Right forelimb (tissue), 1 donor: ENCODE results near the gene IL5RA.

Experiments used
- DNase-seq: peaks from one replicate; pipeline ENCODE4 v3.0.0-alpha.2; 2018

IL5RA gene, protein sequence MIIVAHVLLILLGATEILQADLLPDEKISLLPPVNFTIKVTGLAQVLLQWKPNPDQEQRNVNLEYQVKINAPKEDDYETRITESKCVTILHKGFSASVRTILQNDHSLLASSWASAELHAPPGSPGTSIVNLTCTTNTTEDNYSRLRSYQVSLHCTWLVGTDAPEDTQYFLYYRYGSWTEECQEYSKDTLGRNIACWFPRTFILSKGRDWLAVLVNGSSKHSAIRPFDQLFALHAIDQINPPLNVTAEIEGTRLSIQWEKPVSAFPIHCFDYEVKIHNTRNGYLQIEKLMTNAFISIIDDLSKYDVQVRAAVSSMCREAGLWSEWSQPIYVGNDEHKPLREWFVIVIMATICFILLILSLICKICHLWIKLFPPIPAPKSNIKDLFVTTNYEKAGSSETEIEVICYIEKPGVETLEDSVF

DNA sequence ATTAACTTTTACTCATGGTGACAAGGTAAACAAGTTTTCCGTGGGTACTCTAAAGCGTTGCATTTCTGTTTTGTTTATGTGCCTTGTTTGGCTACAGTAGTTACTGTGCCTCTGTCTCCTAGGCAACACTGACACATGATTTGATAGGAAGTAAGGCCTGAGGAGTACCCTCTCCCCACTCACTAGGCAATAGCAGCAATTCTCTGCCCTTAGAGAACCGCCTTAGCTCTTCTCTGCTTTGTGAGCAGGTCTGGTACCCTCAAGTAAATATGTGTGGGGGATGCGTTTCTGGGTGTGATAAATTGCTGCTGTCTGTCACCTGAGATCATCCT is at the start of gene IL5RA:
Gene IL5RA, minus strand, starts transcription at position 76 of the 332 bp plus-strand sequence. CDS start 5,390 bp downstream, outside the sequence.
- no peak for DNase-seq

DNA sequence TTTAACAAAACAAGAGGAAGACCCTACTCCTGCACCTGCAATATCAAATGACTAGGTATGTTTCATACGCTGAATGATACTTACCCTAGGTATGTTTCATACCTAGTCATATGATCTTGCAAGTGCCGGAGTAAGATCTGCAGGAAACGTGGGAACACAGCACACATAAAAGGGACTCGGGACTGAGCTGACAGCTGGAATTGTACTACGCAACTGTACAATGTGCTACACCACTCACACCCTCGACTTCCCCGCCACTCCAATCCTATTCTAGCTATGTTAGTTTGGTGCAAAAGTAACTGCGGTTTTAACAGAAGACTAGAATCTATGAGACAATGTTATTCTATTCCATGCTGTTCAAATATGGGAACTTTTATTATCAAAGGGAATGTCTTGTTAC is 47.3 kb upstream of the IL5RA start:
- no peak for DNase-seq

DNA sequence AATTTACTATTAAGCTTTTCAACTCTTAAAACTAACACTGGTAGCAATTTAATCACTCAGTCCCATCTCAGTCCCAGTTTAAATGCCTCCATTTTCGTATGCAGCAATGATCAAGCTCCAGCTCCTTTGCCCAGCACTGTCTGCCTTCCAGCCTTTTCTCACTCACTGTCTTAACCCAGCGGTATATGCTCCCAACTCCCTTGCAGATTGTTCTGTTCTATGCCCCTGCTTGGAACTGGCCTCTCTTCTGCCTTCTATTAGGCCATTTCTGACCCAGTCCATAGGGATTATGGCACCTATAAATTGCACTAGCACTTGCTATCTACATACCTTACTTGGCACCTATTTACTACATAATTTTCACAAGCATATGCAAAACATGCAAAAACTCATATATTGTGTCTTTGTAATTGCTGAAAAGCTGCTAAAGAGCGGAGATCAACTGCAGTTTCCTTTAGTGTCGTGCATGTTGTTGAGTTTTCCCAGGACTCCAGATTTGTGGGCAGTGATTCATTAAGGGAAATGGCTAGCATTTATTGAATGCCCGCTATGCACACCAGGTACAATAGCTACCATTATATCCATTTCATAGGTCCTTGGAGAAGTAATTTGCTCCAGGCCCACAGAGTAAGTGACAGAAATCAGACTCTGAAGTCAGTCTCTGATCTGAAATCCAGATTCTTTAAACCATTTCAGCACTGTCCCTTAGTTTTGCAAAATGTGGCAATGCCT is 44.9 kb upstream of the IL5RA start:
- DNase-seq: no peak

DNA sequence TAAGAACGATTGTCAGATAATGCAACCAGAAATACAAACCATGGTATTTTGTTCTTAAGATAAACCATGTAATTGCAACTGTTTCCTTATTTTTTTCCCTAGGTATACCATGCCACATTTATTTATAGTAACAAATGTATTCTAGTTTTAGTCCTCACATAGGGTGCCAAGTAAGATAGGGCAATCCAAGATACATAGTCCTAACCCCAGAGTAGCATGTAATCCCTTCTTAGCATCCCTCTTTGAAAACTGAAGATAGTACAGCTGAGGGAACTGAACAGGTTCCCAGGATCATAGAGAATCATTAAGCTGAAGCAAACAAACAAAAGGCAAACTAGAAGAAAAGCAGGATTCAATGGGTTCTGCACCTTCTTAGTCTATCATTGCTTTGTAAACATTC is 41.3 kb upstream of the IL5RA start:
- no peak for DNase-seq

DNA sequence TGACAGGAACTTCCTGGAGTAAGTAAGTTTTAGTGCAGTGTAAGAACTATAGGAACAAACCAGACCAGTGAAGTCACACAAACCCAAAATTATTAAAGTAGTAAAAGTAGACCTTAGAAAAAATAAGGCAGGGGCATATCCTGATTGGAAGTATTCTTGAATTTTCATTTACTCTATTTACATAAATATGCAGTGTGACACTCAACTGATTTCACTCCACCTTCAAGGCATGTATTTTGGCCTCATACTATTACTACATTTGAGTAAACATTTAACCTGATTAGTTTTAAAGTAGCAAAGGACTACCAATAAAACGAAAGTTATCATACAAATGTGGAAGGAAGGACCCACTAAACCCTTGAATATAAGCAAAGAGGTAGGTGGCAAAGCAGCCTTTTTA is 39.4 kb upstream of the IL5RA start:
- DNase-seq: no peak

DNA sequence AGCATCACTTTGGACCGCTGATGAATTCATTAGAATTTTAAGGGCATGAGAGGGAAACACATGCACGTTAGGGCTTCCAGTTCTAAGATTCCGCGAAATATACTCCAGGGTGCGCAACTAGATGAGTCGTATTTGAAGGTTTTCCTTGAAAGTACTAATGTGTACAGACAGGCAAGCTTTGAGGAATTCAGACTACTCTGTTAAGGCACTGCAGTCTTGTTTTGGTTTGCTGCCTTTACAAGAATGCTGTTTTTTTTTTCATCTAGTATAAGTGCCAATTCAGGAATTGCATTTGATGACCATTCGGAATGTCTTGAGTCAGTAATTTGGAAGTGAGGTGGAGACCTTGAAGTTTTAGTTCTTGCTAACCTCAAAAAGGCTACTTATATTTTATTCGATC is 35.7 kb upstream of the IL5RA start:
- DNase-seq: no peak

DNA sequence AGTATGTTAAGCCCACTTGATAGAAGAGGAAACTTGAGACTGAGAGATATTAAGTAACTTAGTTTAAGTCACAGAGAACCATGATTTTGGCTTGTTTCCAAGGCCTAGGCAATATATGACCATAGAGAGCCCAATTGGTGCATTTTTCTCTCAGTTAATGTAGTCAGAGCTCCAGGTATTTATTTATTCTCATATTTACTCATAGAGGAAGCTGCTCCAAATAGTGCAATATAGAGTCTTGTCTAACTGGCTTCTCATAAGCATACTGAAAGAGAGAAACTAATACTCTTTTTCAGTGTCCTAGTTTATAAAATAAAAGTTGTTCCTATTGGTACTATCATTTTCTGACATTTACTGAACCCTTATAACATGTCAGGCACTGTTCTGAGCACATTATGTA is 31.8 kb upstream of the IL5RA start:
- no peak for DNase-seq

DNA sequence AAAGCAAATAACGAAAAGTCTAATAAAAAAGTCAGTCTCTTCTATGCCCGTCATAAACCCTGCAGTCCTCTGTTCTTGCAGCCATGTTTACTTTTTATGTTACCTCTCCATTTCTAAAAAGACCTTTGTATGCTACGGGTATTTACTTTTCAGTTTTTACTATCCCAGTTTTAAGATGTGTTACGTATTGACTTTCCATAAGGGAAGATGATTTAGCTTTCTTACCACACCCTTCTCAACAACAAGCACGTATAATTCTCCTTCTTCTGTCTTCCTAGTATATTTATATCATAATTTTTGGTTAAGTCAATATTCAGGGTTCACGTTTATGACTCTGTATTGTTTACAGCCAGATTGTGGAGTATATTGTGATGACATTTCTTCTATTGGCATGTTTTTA is 27.4 kb upstream of the IL5RA start:
- DNase-seq: no peak

DNA sequence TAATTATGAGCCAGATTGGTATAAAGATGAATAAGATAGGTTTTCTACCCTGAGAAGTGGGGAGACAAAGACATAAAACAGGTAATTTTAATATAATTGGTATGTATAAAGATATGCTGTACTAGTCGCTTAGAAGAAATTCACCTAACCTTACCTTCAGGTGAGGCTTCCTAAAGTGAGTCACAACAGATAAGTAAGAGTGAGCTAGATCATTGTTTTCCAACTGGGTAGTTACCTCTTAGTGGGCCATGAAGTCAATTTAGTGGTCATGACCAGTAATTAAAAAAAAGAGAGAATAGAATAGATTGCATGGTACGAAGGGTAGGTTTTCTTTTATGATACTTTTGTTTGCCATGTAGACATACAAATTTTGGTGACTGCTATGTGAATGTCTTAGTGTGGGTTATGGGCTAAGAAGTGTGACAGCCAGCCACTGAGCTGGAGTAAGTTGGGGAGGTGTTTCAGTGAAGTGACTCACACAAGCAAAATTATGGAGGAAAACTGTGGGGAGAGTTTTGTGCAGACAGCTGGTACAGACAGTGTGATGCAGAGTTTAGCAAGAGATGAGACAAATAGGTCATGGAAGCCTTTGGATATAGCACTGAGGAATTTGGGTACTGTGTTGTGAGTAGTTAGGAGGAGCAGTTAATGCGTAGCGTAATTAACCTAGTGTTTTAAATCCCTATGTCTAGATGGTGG is 24.7 kb upstream of the IL5RA start:
- DNase-seq: no peak

DNA sequence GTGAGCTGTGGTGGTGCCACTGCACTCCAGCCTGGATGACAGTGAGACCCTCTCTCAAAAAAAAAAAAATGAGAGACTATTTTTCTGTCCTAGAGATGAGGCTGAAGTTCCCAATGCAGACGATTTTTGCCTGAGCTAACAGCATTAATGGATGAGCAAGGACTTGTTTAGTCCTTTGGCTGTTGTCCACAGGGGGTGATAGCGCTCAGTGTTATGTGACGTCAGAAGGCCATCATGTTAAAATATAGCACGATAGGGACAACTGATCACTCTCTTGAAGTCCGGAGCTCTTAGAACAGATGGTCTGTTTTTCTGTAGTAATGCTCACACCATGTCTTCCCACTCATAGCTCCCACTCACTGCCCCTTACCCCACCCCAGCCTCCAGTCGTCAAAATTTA is 23.3 kb upstream of the IL5RA start:
- DNase-seq: no peak

DNA sequence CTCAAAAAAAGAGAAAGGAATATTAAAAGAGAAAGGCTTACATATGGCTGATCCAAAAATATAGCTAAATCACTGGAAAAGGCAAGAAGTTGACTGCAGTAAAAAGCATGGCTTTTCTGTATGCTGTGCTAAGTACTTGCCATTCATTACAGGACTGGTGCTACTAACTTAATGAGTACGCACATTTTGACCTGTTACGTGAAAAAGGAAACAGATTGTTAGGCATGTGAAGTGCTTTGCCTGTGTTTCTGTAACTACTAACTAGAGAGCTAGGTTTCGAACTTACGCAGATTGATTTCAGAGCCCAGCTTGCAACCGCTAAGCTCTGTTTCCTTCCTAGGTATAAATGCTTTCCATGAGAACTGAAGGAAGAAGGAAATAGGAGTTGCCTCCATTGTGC is 19.4 kb upstream of the IL5RA start:
- DNase-seq: no peak

DNA sequence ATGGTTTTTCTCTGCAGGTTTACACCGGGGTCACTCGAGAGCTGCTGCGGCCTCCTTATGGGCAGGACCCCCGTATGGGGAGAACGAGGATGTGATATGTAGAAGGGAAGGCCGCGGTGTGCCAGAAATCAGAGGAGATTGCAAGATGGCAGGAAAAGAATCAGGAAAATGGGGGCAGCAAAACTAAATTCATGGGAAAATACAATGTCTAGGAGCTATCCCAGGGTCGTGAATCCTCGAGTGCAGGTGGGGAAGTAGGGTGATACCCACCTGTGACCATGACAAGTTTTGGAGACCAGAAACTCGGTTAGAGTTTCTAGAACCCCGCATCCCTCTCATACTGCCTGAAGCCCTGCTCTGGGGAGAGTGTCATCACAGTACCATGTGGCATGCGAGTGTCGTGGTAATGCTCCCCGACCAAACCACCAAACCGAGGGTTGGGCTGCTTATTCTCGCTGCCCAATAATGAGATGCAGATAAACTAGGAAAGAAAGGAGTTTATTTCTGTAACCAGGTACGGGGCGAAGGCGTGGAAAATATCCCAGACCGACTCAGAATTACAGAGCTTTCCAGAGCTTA is 17.3 kb upstream of the IL5RA start:
- no peak for DNase-seq

DNA sequence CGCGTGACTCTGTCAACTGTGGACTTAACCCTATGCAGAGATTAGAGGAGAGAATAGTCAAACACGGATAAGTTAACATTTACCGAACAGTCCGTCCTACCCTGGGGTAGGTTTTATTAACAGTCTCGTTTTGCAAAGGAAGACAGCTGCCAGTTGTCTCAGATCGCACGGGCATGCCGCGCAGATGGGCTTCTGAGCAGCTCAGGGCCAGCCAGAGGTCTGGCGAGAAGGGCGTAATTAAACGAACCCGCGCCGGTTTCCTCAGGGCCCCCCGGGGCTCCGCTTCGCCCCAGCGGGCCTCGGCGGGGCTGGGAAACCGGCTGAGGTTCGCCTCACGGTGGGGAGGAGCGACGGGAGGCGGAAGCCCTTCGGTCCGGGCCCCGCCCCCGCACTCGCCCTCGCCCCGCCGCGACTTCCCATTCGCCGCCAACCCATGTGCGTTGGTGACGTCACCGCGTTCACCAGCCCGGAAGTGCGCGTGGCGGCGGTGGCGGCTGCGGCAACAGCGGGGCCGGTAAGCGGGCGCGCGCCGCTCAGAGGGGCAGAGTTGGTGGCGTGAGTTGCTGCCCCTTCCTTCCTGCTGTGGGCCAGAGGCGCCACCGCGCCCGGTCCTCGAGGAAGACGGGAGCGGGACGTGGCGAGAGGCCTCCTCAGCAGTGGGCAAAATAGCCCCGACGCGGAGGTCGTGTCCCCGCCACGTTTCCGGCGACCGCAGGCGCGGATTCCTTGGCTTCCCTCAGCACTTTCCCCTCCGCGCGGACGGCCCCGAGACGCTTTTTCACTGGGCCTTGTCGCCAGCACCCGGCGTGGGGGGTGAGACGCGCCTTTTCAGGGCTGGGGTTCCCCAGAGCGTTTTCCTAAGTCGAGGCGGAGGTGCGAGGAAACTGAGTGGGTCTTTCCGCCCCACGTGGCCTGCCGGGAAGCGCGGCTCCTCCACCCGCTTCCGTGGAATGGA is 16.6 kb upstream of the IL5RA start, which contains the start of gene TRNT1:
Gene TRNT1, plus strand, starts transcription at position 464 of the 955 bp plus-strand sequence. CDS start 2,101 bp downstream, outside the sequence.
- DNase-seq: peak; percentile 97

DNA sequence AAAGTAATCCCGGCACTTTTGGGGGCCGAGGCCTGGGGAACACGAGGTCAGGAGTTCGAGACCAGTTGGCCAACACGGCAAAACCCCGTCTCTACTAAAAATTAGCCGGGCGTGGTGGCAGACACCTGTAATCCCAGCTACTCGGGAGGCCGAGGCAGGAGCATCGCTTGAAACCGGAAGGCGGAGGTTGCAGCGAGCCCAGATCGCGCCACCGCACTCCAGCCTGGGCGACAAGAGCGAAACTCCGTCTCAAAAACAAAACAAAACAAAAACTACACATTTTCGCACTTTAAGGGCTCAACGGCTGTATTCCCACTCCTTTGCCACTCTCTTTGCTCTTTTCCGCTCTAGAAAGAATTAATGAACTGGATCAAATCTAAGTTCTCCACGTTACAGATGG is 15.8 kb upstream of the IL5RA start:
- DNase-seq: peak; percentile 47

DNA sequence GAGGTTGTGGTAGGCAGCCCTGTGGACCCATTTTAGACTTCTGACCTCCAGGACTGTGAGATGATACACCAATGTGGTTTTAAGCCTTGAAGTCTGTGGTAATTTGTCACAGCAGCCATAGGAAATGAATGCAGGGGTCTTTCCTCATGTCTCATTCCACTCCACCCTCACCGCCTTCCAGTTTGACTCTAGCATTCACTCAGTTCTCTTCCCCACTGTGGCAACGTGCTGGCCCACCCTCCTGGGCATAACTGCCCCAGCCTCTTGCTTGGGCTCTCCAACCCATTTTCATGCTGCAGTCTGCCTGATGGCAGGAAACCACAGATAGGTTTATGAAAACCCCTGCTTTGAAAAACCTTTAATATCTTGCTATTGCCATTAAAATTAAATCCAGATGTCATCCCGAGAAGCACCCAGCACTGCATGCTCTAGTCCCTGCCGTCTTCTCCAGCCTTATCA is 9.2 kb upstream of the IL5RA start:
- DNase-seq: no peak

DNA sequence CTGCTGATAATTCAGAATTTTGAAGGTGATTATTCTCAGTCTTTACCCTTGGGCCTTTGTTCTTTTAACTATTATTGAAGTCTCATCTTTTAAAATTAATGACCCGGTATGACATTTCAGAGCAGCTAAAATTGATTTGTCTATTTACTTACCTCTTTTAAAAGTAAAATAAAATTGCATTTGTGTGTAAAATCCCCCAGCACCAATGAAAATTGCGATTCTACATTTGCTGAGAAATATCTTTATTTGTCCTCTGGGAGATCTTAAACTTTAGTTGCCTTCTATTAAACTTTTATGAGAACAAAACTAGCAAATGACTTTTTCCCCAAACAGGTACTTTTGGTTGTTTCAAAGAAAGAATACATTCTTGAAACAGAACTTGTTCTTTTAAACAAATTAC is 7.5 kb upstream of the IL5RA start:
- DNase-seq: no peak

DNA sequence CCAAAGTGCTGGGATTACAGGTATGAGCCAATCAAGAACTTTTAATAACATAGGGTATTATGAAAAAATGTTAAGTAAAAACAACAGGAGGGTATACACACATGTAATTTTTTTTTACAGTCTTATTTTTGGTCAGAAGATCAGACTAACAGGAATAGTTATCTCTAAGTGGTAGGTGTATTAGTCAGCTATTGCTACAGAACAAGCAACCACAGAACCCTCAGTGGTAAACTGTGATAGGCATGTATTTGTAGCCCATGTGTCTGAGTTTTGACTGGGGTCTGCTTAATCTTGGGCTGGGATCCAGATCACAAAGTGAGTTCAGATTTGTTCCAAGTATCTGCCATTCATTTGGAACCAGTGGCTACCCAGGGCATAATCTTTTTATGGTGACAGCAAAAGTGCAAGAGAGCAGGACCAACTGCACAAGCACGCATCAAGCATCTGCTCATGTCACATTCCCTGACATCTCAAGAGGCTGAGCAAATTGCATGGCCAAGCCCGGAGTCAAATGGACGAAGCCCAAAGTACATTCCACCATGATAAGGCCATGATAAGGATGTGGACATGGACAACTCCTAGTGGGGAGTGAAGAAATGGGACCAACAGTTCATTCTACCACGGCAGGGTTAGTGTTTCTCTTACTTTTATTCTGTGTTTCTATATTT is 3.0 kb upstream of the IL5RA start:
- no peak for DNase-seq

DNA sequence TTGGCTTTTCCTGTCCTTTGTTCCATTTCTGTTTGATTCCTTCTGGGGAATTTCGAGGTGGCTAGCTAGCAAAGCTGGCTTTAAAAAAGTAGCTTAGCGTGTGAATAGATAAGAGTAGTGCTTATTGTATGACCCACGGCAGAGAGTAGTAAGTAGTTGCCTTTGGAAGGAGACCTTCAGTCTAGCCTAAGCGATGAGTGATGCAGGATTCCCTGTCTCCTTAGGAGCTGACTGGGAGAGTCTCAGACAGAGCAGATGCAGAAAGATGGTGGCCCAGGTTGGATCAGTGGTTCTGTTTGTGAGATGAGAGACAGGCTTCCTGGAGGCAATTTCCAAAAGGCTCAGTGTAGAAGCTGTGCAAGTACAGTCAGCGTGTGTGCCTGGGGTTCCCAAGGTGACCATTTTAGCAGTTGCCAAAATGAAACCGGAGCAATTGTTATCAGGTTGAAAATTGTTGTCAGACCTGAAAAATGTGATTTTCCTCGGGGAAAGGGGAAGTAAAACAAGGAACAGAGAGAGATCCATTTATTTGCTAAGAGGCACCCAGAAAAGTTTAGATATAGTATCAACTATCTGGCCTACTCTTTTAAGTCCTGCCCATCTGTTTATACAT is 681 bp upstream of the IL5RA start:
- no peak for DNase-seq

DNA sequence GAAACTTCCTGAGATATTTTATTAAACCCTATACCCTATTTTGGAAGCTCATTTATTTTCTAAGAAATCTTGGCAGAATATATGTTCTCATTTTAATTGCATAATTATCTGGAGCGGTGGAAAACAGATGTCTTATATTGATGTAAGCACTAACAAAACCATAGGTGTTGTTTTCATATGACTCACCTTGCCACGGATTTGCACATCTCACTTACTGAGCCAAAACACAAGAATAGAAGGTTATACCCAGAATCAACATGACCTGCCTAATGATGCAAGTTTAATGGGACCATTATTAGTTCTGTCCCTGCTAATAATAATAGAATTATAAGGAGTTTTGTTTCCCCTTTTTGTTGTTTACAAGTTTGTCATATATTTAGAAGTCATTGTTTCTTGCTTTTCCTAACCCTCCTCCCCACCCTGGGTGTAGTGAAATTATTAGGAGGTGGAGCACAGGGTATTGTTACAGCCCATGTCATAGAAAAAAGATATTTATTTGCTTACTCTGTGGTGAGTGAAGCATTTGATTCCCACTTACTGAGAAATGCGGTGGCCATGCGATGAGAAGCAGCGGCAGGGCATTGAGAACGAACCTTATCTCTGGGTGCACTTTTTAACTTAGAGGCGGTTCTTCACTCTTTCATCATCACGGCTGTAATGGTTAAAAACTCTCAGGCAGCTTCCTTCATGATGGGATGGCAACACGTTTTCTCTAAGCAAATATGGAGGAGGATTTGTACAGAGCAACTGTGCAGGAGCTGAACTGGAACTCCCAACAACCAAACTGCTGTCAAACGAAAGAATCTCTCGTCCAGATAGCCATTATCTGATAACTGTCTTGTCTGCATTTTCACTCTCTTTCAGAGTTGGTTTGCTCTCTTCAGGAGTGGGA is 521 bp downstream of the IL5RA start:
- no peak for DNase-seq

DNA sequence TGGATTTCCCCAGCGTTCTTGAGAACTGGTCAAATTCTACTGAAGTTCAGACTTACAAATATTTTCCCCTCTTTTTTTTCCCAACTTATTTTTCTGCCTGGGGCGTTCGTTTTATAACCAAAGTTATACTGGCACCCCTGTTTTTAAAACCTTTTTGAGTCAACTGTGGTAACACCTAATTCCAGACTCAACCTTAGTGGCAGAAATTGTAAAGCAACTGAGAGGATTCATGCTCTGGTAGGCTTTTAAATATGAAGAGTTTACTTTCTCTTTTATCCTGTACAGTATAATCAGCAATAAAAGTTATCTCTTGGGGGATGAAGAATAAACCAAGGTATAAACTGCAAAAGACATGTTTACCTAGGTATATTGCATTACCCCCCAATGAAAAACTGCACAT is 2.3 kb downstream of the IL5RA start:
- DNase-seq: no peak
